ENCODE results near the gene PIGC.

PIGC gene

DNA sequence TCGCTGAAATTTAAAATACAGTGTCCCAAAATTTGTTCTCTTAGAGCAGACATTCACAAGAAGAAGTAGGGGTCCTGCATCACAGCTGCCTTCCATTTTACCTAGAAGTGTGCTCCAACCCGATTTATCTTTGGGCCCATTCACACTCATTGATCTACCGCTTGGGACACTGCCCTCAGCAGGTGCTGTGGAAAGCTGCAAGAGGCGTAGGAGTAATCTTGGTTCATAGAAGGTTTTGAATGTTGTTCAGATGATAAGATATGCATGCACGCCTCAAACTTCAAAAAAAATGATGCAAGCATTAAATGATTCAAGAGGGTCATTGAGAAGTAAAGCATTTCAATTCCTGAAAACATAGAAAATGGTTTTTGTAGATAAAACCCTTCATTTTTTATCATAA is 42.0 kb downstream of the PIGC start:
- TF ChIP-seq, protein P1, sequence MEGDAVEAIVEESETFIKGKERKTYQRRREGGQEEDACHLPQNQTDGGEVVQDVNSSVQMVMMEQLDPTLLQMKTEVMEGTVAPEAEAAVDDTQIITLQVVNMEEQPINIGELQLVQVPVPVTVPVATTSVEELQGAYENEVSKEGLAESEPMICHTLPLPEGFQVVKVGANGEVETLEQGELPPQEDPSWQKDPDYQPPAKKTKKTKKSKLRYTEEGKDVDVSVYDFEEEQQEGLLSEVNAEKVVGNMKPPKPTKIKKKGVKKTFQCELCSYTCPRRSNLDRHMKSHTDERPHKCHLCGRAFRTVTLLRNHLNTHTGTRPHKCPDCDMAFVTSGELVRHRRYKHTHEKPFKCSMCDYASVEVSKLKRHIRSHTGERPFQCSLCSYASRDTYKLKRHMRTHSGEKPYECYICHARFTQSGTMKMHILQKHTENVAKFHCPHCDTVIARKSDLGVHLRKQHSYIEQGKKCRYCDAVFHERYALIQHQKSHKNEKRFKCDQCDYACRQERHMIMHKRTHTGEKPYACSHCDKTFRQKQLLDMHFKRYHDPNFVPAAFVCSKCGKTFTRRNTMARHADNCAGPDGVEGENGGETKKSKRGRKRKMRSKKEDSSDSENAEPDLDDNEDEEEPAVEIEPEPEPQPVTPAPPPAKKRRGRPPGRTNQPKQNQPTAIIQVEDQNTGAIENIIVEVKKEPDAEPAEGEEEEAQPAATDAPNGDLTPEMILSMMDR (IDR thresholded peaks at IDR 0.05; ENCODE audit: low read length, missing control alignments) = peak; percentile 29
- no peak for DNase-seq (ENCODE audit: low read depth)
- no peak overlapping the region for H3K4me3 ChIP-seq (replicated peaks; ENCODE audit: low read depth, low read length)

DNA sequence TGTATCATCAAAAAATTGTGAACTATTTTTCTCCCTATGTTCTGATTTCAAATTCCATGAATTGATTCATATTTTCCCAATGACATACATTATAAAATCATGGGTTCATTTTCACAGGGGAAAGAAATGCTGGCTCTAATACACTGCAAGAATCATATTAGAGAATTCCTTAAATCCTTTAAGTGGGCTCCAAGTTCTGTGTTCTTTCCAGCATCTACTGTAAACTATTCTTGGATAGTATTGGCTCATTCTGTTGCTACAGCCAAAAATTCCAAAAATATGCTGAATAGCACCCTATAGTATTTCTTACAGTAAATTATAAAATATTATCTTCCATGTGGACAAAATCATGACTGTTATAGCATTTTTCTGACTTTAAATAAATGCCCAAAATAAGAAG is 42.4 kb downstream of the PIGC start:
- H3K4me3 ChIP-seq (replicated peaks; ENCODE audit: low read depth, low read length) = no peak overlapping the region
- DNase-seq (ENCODE audit: low read depth) = no peak
- TF ChIP-seq, protein P1 (IDR thresholded peaks at IDR 0.05; ENCODE audit: low read length, missing control alignments) = no peak

DNA sequence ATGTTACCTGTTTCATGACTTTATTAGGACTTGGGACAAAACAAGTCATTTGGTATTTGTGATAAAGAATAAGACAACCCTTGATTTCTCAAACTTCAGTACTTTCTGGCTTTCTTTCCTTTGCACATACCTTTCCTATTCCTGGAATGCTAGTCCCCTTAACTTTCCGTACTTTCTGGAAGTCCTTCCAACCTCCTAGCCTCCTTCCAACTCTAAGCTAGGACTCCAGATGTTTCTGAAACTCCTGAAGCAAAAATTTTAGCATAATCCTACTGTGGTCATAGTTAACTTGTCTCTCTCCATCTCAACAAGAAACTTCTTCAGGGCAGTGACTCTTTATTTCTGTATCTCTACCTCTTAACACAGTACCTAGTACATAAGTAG is 43.2 kb downstream of the PIGC start:
- no peak for DNase-seq (ENCODE audit: low read depth)
- TF ChIP-seq, protein P1 (IDR thresholded peaks at IDR 0.05; ENCODE audit: low read length, missing control alignments) = no peak
- H3K4me3 ChIP-seq (replicated peaks; ENCODE audit: low read depth, low read length) = no peak overlapping the region

DNA sequence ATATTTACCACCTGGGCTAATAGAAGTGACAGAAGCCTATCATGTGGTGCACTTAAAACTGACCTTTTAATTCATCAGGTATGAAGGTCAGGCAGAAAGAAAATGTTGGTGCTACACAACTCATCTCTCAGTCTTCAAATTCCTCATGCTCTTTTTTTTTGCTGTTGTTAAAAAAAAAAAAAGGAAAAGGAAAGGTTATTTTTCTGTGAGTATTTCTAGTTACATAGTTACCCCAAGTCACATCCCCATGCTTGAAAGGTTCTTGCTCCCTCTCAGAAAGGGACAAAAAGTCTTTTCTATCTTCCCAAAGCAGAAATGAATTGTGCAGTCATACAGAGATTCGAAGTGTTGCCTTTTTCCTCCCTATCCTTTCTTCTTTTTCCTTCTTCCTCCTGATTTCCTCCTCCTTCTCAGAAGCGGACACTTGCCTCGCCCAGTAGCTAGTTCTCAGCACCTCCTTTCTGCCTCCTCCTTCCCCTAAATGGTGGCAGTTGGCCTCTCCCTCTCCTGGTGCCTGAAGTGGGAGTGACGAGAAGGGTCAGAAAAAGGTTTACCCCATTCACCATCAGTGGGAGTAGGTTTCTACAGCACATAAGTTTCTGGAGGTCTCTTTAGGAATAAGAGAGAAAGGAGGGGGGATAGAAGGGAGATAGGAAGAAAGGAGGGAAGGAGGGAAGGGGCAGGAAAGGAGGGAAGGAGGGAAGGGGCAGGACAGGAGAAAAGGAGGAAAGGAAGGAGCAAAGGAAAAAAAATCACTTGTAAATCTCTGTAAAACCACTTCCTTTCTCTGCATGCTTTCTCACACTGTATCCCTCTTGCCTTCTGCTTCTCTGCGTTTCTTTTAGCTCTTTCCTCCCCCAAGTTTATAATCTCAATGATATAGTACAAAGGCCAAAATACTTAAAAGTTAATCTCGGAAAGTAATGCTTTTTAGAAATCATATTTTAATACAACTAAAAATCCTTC is 43.8 kb downstream of the PIGC start:
- DNase-seq (ENCODE audit: low read depth) = no peak
- H3K4me3 ChIP-seq (replicated peaks; ENCODE audit: low read depth, low read length) = no peak overlapping the region
- TF ChIP-seq, protein P1 (IDR thresholded peaks at IDR 0.05; ENCODE audit: low read length, missing control alignments) = no peak

DNA sequence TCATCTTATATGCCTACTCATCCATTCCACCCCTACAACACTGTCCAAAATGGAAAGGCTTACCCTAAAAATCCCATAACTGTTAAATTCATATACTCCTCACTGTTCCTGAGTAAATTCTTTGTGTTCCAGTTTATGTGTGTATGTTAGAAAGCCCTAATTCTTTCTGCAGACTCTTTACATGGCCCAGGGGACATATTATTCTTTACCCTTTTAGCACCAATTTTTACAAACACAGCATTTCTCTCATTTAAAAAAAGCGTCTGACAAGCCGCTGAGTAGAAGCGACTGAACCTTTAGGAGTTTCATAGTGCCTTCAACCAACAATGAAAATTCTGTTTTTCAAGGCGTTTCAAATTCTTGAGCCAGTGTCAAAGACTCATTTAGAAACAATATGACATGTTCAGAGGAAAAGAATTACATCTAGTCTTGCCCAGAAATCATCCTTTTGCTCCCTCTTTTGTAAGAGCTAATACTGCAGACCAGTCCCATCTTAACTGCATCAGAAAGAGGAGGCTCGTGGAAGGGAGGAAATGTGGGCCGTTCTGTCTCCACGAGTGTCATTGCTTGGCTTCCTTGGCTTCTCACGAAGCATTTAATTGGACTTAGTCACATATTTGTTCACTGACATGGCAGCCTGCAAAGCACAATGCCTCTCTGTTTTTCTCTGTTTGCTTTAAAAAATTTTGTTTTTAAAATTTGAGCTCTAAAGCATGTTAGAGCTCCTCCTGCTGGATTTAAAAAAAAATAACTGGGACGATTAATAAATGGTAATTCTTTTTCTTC is 44.7 kb downstream of the PIGC start:
- DNase-seq (ENCODE audit: low read depth) = peak; percentile 97
- H3K4me3 ChIP-seq (replicated peaks; ENCODE audit: low read depth, low read length) = no peak overlapping the region
- TF ChIP-seq, protein P1 (IDR thresholded peaks at IDR 0.05; ENCODE audit: low read length, missing control alignments) = peak; percentile 35

DNA sequence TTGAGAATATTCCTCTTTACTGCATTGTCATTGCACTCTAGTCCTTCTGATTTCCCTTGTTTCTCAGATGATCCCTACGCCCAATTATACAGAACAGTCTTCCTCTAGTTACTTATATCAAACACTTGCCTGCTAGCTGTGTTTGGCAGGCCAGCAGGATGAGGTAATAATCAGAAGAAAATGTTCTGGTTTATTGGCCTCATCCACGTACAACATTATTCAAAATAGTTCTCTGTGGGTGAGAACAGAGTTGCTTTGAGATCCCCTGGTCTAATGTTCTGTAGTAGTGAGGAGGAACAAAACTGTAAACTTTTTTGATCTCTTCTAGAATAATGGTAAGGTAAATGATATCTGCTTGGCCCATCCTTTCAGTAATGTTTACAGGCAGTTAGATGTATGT is 45.7 kb downstream of the PIGC start:
- DNase-seq (ENCODE audit: low read depth) = peak; percentile 46
- H3K4me3 ChIP-seq (replicated peaks; ENCODE audit: low read depth, low read length) = no peak overlapping the region
- TF ChIP-seq, protein P1 (IDR thresholded peaks at IDR 0.05; ENCODE audit: low read length, missing control alignments) = no peak

All from fibroblast of pulmonary artery (primary cell).